Stimulated activated CD8-positive, alpha-beta memory T cell treated with anti-CD3 and anti-CD28 coated beads, Interleukin-12 subunit alpha, Interleukin-12 subunit beta, amount 100 ng/mL, for 4 hours (primary cell): ENCODE data around the gene LPGAT1.
"Not testable (repeated sequence)": the region's sequence is repeated elsewhere in the genome, so short reads cannot be mapped to it uniquely, and the experiment has no call there.

ENCODE experiments used
- DNase-seq: peaks from one replicate; pipeline ENCODE4 v3.0.0-alpha.2; 2020; ENCODE audit warnings: low read depth

LPGAT1 gene

DNA sequence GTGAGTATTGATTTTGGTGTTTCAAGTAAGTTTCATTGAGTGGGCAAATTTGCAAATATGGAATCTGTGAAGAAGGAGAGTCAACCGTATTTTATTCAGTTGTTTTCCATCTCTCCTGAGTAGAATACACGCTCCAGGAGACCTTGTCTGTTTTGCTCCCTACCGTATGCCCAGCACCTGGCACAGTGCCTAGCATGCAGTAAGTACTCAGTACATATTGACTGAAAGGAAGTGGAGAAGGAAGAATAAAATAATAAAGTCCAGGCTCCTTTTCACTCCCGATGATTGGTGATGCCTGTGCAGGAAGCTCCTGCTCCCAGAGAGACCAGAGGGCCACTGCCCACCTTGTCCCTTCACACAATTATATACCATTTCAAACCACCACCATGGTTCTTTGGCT is 95.8 kb downstream of the LPGAT1 start:
- DNase-seq, result no peak

DNA sequence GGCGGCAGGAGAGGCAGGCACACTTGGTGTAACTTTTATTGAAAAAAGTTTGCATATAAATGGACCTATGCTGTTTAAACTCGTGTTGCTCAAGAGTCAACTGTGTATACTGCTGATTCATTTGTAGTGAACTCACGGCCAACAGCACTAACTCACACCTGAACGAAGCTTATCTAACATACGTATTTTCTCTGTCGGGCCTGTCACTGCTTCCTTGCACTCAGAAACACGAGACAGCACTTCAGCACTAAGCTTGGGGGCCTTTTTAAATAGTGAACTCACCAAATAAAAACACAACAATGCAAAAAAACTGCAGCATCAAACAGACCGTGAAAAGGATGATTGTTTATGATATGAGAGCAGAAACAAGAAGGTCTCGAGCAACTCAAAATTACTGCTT is 96.2 kb downstream of the LPGAT1 start:
- DNase-seq, result no peak

GRCh38 chr1:211732293-211732980 is 98.1 kb downstream of the LPGAT1 start:
- DNase-seq, result no peak

- no peak for DNase-seq
Observed at GRCh38 chr1:211731456-211732292, 98.9 kb downstream of the LPGAT1 start.

- no peak for DNase-seq
Observed at GRCh38 chr1:211730347-211730746, 100.2 kb downstream of the LPGAT1 start.

- DNase-seq, result no peak
Observed at GRCh38 chr1:211729238-211729637, 101.3 kb downstream of the LPGAT1 start.

GRCh38 chr1:211726467-211726995 is 104.0 kb downstream of the LPGAT1 start:
- no peak for DNase-seq

- DNase-seq, result no peak
Observed at GRCh38 chr1:211724687-211725196, 105.8 kb downstream of the LPGAT1 start.

DNA sequence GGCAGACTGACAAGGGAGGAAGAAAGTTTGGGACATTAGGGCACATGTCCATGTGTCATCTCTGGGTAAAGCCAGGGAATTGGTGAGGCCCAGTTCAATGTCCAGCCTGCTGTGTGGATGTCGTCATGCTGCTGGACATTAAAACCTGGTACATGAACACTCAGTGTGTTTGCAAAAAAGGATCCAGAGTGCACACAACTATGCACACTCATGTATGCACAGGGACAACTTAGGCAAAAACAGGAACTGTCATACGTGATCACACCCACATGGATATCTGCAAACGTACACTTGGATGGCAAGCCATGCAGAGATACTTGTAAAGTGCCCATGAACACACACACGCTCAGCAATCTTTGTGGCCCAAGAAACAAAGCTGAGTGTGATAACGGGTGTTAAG is 107.3 kb downstream of the LPGAT1 start:
- DNase-seq, result no peak

DNA sequence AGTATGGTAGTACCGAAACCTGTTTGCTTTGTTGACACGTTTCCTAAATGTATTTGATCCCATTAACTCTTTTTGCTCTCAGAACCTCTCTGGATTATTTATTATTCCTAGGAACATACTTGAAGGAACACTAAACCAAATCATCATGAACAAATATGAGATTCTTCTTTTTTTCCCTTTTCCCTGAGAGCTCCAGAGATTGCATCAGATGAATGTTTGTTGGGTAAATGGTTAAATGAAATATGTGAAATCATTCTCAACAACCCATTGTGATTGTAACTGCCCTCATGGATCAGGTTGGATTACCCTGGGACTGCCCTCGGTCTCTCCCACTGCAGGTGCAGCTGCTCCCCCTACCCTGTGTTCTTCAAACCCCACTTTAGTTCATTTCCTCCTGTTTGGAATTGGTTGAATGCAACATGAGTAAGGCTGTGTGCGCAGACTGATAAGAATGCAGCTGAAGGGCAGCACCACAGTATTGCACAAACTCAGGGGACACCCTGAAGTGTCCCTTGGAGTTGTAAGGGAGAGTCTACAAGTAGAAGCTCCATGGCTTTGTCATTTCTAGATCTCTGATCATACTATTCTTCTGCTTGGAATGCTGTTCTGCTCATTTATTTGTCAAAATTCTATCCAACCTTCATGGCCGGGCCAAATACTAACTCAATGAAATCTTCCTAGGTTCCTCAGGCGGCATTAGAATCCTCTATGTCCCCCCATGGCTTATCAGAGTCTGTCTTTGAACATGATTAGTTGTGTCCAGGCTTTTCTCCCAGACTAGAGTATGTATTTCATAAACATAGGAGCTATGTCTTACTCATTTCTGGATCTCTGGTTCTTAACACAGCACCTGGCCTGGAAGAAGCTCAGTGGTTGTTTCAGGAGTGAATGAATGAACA is 108.0 kb downstream of the LPGAT1 start:
- DNase-seq, result no peak

DNA sequence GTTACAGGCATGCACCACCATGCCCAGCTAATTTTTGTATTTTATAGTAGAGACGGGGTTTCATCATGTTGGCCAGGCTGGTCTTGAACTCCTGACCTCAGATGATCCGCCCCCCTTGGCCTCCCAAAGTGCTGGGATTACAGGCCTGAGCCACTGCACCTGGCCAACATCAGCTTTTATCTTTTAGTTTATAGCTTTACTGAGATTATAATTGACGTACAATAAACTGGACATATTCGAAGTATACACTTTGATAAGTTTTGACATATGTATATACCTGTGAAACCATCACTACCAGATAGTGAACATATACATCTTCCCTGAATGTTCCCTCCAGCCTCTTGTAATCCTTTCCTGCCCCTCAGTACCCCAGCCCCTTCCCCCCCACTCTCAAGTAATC is 114.0 kb downstream of the LPGAT1 start:
- DNase-seq, result not testable (repeated sequence)

DNA sequence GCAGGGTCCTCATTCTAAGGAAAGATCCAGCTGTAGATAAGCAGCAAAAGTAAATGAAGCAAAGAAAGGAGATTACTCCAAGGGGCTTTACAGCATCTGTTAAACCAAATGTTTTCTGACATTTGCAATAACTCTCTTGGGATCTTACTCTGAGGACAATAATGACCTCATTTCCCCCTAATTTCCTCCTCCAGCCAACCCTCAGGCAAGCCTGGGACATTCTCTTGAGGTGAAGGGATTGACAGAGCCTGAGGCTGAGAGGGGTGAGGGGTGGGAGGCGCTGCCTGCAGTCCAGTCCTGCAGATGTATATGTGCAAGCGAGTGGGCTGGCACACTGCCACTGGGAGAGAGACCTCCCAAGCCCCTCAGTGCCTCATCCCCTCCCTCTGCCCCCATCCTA is 114.6 kb downstream of the LPGAT1 start:
- DNase-seq, result no peak

GRCh38 chr1:211714154-211714553 is 116.4 kb downstream of the LPGAT1 start:
- DNase-seq, result no peak

DNA sequence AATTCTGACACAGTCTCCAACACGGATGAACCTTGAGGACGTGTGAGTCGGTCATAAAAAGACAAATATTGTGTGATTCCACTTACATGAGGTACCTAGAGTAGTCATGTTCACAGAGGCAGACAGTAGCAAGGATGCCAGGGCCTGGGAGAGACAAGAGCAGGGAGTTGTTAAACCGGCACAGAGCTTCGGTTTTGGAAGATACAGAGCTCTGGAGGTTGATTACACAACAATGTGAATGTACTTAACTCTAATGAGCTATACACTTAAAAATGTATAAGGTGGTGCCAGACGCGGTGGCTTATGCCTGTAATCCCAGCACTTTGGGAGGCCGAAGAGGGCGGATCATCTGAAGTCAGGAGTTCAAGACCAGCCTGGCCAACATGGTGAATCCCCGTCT is 117.3 kb downstream of the LPGAT1 start:
- DNase-seq, result no peak

DNA sequence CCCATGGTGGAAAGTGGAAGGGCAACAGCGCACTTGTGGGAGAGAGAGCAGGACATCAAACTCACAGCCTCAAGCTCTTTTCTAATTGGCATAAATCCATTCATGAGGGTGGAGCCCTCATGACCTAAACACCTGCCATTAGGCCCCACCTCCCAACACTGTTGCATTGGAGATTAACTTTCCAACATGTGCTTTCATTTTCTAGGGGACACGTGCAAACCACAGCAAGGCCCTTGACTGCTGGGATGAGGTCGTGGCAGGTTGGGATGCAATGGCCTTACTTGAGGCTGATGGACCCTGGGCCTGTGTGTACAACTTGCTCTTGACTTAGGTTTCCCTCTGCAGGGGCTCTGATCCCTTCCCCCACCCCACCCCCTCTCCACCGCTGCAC is 119.3 kb downstream of the LPGAT1 start:
- no peak for DNase-seq

GRCh38 chr1:211710566-211711314 is 119.8 kb downstream of the LPGAT1 start:
- DNase-seq, result no peak

DNA sequence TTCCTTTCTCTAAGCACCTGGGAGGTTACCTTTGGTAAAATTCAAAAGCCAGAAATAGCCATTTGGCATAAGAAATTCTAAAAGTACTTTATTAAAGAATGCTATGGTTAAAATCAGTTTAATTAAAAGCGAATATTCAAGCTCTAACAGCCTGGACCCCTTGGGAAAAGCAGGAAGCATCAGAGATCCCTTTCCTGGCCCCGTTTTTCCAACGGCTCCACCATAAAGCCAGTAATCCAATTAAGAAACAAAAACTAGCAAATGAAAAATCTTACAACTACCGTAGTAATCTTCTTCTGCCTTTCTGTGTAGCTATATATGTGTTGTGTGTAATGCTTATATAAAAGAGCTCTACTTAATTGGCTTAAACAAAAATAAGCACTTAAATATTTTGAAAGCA is 121.6 kb downstream of the LPGAT1 start:
- no peak for DNase-seq

GRCh38 chr1:211708006-211708405 is 122.6 kb downstream of the LPGAT1 start:
- no peak for DNase-seq

- no peak for DNase-seq
Observed at GRCh38 chr1:211705467-211706091, 125.0 kb downstream of the LPGAT1 start.

- no peak for DNase-seq
Observed at GRCh38 chr1:211704543-211704942, 126.0 kb downstream of the LPGAT1 start.
